ENCODE data around the gene HES5.

GRCh38 chr1:2486041-2486440 is 44.0 kb downstream of the HES5 start:
- TF ChIP-seq CTCF (IDR thresholded peaks at IDR 0.05) (no peak), POLR2A (IDR thresholded peaks at IDR 0.05) (no peak)
